NCI-H2227 treated with DMSO at 0.1 percent for 48 hours (cell line): ENCODE data around the gene SESTD1.
"Not testable (repeated sequence)": the region's sequence is repeated elsewhere in the genome, so short reads cannot be mapped to it uniquely, and the experiment has no call there.

Experiments
- DNase-seq: peaks from one replicate; lab custom pipeline; 2025; lab: John Stamatoyannopoulos, UW

SESTD1 gene

GRCh38 chr2:179239195-179239594 is 25.4 kb downstream of the SESTD1 start:
- DNase-seq = no peak

- DNase-seq = no peak
Observed at GRCh38 chr2:179238027-179238426, 26.6 kb downstream of the SESTD1 start.

DNA sequence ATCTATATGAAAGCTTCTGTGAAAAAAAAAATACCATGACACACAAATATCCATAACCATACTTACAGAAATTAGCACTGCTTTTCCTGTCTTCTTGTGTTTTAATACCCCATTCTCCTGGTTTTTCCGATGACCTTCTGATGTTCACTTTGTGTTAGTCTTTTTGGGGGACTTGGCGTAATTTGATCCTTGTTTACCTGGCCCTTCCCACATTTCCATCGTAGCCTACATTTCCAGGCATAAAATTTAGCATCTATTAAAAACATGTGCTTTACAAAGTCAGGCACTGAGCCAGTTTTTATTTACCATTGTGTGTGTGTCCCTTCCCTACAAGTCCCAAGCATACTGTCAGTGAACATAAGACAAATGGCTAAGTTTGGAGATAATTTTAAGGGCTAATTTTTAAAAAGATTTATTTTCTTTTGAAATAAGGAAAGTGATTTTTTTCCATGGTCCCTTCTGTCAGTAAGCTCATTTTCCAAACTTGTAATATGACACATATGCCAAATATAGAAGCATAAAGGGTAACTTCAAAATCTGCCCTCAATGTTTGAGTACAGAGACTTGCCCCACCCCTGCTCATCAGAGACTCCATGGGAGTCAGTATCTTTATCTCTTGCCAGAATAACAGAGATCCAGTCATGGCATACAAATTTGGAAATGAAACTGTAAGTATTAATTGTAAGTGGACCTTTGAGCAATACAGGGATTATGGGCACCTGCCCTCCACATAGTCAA is 27.3 kb downstream of the SESTD1 start:
- no peak for DNase-seq

GRCh38 chr2:179235463-179236108 is 29.0 kb downstream of the SESTD1 start:
- DNase-seq = peak; percentile 27

GRCh38 chr2:179234658-179235240 is 29.9 kb downstream of the SESTD1 start:
- DNase-seq = no peak

GRCh38 chr2:179233626-179234430 is 30.8 kb downstream of the SESTD1 start:
- DNase-seq = no peak

GRCh38 chr2:179233083-179233490 is 31.5 kb downstream of the SESTD1 start:
- DNase-seq = no peak

DNA sequence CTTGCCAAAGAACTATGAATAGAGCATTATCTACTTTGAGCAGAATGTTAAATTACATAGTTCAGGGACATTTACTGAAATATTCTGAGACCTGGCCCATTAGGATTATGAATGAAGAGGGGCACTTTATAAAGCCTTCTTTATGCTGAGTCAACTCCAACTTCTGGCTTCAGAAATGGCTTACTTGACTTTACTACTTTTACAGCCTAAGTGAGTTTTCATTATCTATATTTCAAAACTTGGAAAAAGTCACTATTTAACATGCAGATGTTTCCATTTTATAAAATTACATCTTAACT is 37.7 kb downstream of the SESTD1 start:
- no peak for DNase-seq

GRCh38 chr2:179226203-179226960 is 38.2 kb downstream of the SESTD1 start:
- DNase-seq = peak; percentile 89

DNA sequence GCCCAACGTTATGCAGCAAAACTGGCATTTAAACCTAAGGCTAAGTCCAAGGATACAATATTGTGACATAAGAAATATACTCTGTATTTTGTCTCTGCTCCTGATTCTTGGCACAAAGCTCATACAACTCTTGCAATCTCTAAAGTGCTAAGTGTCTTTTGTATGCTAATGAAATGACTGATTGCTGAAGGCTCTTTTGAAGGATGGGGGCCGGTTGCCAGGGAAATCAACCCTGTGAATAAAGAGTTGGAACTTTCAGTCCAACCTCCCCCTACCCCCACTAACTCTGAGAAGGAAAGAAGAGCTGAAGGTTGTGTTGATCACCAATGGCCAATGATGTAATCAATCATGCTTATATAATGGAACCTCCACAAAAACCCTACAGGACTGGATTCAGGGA is 40.3 kb downstream of the SESTD1 start:
- no peak for DNase-seq

DNA sequence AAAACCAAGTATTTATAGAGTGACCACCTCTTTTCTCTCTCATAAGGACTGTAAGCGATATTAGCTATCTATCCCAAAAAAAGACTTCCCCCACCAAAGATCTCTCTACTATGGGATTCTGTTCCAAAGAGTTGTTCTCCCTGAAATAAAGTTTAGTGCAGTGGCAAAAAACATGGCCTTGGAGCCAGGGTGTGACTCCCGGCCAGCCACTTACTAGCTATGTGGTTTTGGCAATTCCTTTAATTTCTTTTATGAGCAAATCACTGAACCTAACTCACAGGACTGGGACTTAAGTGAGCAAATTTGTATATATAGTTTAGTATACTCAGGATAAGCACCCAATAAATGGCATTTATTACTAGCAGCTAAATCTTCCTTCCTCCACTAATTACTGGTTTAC is 42.6 kb downstream of the SESTD1 start:
- no peak for DNase-seq

DNA sequence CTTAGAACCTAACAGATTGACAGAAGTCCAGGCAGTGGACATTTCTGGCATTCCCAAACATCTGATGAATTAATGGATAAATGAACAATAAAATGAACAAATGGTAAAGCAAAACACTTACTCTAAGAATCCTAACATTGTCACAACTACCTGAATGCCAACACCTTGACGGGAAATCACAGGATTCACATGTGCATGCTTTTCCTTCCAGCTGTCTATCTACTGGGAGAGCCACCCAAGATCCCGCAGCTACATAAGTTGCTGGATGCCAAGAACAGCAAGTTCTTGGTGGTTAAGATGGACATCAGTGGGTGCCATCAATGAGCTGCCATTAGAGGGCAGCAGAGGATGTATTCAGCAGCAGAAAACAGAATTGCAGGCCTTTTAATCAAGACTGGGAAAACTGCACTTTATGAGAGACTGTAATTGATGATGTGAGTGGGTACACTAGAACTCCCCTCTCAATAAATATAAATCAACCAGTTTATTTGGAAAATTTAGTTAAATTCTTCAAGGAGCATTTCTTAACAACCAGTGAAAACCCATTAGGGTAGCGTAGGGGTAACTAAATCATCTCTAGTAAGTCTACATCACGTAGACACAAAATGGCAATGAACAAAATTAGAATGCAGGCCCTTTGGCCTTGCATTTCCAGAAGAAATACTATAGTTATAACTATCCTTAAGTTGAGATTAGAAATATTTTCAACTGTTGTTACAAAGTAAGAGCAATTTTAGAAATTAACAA is 45.6 kb downstream of the SESTD1 start:
- peak; percentile 69 for DNase-seq

- not testable (repeated sequence) for DNase-seq
Observed at GRCh38 chr2:179214671-179215070, 50.0 kb downstream of the SESTD1 start.

GRCh38 chr2:179211355-179211754 is 53.3 kb downstream of the SESTD1 start:
- DNase-seq = no peak

DNA sequence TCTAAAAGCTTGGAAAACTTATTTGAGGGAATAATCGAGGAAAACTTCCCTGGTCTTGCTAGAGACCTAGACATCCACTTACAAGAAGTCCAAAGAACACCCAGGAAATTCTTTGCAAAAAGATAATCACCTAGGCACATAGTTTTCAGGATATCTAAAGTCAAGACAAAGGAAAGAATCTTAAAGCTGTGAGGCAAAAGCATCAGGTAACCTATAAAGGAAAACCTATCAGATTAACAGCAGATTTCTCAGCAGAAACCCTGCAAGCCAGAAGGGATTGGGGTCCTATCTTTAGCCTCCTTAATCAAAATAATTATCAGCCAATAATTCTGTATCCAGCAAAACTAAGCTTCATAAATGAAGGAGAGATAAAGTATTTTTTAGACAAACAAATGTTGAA is 56.4 kb downstream of the SESTD1 start:
- not testable (repeated sequence) for DNase-seq

GRCh38 chr2:179207047-179207446 is 57.6 kb downstream of the SESTD1 start:
- DNase-seq = no peak

DNA sequence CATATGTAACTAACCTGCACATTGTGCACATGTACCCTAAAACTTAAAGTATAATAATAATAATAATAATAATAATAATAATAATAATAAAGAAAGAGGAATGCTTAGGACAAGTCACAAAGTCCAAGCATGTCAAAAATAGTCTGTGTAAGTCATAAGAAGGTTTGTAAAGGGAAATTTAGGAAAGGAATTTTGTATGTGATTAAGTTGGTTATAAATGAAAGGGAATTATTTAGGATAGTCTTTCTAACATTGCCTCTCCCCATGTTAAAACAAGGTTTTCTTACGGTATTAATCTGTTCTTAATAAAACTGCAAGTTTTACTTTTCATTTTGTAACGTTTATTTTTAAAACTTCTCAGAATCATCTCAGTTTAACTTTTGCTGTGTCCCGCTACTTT is 62.8 kb downstream of the SESTD1 start:
- DNase-seq = no peak

GRCh38 chr2:179195926-179196590 is 68.6 kb downstream of the SESTD1 start:
- DNase-seq = not testable (repeated sequence)

DNA sequence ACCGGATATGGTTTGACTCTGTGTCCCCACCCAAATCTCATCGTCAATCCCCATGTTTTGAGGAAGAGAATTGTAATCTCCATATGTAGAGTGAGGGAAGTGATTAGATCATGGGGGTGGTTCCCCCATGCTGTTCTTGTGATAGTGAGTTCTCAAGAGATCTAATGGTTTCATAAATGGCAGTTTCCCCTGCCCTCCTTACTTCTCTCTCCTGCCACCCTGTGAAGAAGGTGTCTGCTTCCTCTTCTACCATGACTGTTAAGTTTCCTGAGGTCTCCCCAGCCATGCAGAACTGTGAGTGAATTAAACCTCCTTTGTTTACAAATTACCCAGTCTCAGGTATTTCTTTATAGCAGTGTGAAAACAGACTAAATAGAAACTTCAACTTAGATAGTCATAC is 69.5 kb downstream of the SESTD1 start:
- DNase-seq = no peak

DNA sequence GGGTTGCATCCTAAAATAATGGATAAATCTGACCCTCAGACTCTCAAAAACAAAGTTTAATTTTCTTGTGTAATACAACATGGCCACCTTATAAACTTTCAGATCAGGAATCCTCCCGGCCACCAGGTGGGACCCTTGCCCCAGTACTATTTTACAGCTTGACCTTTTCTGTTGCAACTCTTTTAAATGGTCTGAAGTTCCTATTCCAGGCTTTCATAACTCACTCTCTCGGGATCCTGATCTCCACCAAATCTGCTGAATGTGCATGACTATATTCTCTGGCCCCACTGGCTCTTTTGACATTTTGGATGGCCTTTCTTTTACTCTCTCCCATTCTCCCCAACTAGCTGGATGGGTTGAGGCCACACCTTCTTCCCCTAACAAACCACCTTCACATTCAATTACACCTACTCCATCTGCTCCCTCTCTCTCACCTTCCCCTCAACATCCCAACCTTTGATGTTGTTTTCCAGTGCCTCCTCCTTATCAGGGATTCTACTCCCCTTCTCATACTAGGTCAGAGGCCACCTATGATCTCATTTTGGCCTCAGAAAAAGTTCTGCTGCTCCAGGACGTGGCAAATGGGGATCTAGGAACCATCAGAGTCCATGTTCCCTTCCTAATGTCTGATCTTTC is 70.8 kb downstream of the SESTD1 start:
- no peak for DNase-seq
